RWPE1 (cell line): ENCODE data around the gene CTTNBP2.

Experiments used
- CTCF ChIA-PET: fragments of 350-600 bp; sonication (Branson Sonifier 250); formaldehyde crosslinking; extraction: SDS; loops from one replicate; lab custom pipeline; 2021; lab: Yijun Ruan, JAX
- POLR2A ChIA-PET: fragments of 400-600 bp; formaldehyde crosslinking; extraction: SDS; loops from one replicate; lab custom pipeline; 2020; ENCODE audit warnings: antibody characterized with exemption; ENCODE audit not compliant: low non-redundant PET; lab: Yijun Ruan, JAX
- DNase-seq: peaks from one replicate; pipeline ENCODE4 v3.0.0; 2012; ENCODE audit warnings: low spot score
- H3K27ac ChIP-seq: fragments of 450-650 bp; 2 replicates; pipeline ENCODE4 v1.5.1; 2017
- CTCF ChIP-seq: fragments of 450-650 bp; conservative IDR thresholded peaks from 2 replicates; pipeline ENCODE4 v1.5.1; 2017; ENCODE audit warnings: low read depth, mild to moderate bottlenecking

The CTTNBP2 gene

DNA sequence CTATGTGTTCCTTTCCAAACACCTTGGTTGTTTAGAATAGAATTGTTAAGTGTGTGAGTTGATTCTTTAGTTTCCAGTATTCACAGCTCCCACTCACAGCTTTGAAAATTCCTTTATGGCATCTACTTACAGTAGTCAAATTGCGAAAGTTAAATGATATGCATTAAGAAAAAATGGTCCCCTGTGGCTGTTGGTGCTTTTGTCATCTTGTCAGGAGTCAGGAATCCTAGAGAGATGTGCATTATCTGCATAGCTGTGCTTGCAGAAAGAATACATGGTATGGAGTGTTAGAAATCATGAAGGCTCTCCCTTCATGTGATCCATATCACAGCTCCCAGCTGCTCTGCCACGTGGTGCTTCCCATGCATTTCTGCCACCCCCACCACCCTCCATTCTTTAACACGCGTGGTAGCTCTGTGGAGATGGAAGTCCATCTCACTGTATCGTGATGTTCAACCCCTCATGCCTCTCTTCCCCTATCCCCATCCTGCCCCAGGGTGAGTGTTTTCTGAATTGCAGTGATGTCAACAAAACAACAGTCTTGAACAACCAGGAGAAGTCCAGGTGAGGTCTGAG, 29.2 kb upstream of the CTTNBP2 start:
- no peak for TF ChIP-seq CTCF
- CTCF ChIA-PET: no interaction called here
- no peak for DNase-seq
- no peak overlapping the region for H3K27ac ChIP-seq
- POLR2A ChIA-PET: no interaction called here

GRCh38 chr7:117901089-117901797, 28.0 kb upstream of the CTTNBP2 start:
- no peak for TF ChIP-seq CTCF
- no peak overlapping the region for H3K27ac ChIP-seq
- POLR2A ChIA-PET: interaction anchor here (0.6 kb wide), 1 partner anchor 56 kb away, joined by 4 read pairs; no protein-coding TSS in a partner anchor
- CTCF ChIA-PET: no interaction called here
- no peak for DNase-seq

DNA sequence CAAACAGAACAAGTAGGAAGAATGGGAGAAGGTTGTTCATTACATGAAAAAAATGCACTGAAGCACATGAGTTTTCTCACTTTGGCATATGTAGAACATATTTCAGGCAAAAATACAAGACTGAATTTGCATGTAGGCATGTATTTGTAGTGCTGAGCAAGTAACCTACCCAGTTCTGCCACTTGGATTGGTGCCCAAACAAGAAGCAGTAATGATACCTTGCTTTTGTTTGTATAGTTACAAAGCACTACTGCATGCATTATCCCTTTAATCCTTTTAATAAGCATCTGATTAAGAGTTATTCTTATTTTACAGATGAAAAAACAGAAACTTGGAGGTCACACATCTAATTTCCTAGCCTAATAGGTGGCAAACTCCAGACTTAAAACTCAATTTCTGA, 23.1 kb upstream of the CTTNBP2 start:
- CTCF ChIA-PET: no interaction called here
- H3K27ac ChIP-seq: no peak overlapping the region
- TF ChIP-seq CTCF: no peak
- DNase-seq: no peak
- POLR2A ChIA-PET: no interaction called here

GRCh38 chr7:117895276-117895675, 22.0 kb upstream of the CTTNBP2 start:
- POLR2A ChIA-PET: no interaction called here
- TF ChIP-seq CTCF: no peak
- CTCF ChIA-PET: no interaction called here
- no peak for DNase-seq
- H3K27ac ChIP-seq: no peak overlapping the region

- no peak for DNase-seq
- no peak overlapping the region for H3K27ac ChIP-seq
- POLR2A ChIA-PET: no interaction called here
- CTCF ChIA-PET: no interaction called here
- TF ChIP-seq CTCF: no peak
Measured at GRCh38 chr7:117894037-117894436, 20.8 kb upstream of the CTTNBP2 start.

DNA sequence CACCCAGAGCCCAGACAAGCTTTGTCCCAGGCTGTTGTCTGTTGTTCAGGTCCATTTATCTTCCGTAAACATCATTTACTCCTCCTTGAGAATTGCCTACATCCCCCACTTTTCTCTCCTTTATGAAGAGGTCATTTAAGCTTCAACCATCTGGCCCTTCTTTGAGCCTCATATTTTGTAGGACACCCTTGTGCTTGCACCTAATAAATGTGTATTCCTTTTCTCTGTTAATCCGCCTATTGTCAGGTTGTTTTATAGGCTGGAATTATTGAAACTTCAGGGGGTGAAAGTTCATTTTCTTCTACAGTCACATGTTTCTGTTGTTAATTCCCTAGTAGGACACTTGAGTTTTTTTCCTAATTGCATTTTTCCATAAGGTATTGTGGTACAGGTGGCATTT, 19.6 kb upstream of the CTTNBP2 start:
- DNase-seq: no peak
- CTCF ChIA-PET: no interaction called here
- no peak for TF ChIP-seq CTCF
- no peak overlapping the region for H3K27ac ChIP-seq
- POLR2A ChIA-PET: no interaction called here
